NB4 (cell line): ENCODE results near the gene PLCB3.
A peak's percentile ranks its signal among the peaks of the same experiment; 100 is the strongest.

Experiments used
- CTCF ChIP-seq: IDR thresholded peaks from one replicate; pipeline ENCODE4 v1.5.1; 2012; ENCODE audit warnings: low read depth, low read length
- MYC ChIP-seq: IDR thresholded peaks from 2 replicates; pipeline ENCODE4 v1.6.1; 2011; ENCODE audit warnings: low read depth, low read length
- POLR2A ChIP-seq: IDR thresholded peaks from 2 replicates; pipeline ENCODE4 v1.6.1; 2011; ENCODE audit warnings: mild to moderate bottlenecking; ENCODE audit not compliant: insufficient read length; ENCODE audit errors: extremely low read depth
- TF ChIP-seq, protein P1 (sequence below): IDR thresholded peaks from 2 replicates; pipeline ENCODE4 v1.6.1; 2011; ENCODE audit warnings: low read depth, low read length

DNA sequence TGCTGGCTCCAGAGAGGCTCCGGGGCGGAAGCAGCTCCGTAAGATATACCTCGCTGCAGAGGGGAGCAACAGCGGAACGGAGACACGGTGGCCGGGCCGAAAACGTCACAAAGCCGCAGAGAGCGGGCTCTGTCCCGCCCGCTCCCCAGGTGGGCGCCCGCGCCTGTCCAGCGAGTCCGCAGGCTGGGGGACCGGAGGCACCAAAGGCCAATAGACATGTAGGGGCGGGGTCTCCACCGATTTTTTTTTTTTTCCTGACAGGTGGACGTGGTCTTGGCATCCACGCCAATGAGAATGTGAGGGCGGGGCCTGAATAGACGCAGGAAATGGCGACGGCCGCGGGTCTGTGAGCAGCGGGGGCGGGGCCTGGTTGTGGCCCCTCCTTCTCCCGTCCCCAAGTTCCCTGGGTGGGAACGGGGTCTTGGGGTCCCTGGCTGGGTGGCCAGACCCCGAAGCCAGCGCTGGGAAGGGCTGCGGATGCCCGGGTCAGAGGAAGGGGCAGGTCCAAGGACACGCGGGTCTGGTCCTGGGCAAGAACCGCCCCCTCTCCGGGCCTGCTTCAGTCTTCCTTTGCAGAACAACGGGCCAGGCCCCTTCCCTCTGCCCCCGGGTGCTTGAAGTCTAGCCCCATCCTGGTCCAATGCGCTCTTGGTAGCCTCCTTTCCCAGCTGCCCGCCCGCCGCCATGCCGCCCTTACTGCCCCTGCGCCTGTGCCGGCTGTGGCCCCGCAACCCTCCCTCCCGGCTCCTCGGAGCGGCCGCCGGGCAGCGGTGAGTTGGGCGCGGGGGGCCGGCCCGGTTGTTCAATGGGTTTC, 21.0 kb upstream of the PLCB3 start, which contains the start of gene DNAJC4:
- TF ChIP-seq CTCF (no peak), POLR2A (peak; percentile 49), MYC (peak; percentile 55)
- TF ChIP-seq, protein P1, sequence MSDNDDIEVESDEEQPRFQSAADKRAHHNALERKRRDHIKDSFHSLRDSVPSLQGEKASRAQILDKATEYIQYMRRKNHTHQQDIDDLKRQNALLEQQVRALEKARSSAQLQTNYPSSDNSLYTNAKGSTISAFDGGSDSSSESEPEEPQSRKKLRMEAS, result peak; percentile 46; the same call in 1 of the 2 replicates
